Non-pigmented ciliary epithelial cell (primary cell): ENCODE results near the gene MEI4.

Source experiments
- DNase-seq: peaks from one replicate; pipeline ENCODE4 v3.0.0-alpha.2; 2010; ENCODE audit warnings: low read depth

The MEI4 gene

DNA sequence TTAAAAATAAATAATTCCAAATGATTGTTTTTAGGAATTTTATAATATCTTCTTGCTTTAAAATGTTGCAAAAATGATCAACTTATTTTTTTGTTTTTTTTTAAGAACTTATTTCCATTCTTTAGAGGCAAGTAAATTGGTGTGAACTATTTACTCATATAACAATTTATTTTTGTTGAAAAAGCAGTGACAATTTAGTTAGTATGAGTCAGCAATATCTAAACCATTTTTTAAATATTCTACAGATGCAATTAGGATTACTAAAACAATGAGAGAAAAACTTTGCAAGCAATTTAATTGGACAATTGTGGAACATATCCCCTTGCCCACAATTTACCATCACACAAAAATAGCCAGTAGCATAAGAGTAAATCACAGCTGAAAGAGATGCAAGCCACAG, 319.5 kb downstream of the MEI4 start:
- DNase-seq = no peak
